HG03565 (cell line): ENCODE results near the gene LRRTM4.
A peak's percentile ranks its signal among the peaks of the same experiment; 100 is the strongest.

Experiments
- ATAC-seq: cut with Tn5 transposase; IDR thresholded peaks from one replicate; pipeline ENCODE4 v1.9.1; 2021; ENCODE audit warnings: mild to moderate bottlenecking, moderate library complexity; ENCODE audit not compliant: unreplicated experiment

The LRRTM4 gene

DNA sequence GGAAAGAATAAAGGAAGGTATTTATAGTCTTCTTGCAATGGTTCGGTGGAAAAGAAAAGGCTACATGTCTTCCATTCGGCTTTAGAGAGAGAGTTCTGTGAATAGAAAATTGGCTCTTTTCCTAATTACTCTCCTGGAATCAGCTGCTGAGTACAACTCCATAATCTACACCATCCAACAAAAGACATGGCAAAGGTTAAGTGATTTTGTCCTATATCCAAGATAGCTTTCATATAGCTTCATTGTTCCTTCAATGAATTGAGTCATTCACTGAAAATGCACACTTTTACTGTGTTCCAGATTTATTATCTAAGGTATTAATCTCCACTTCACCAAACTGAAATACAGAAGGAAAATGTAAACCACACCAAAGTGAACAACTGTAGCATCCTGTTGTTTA lies 514.5 kb downstream of the LRRTM4 start:
- ATAC-seq, result no peak

DNA sequence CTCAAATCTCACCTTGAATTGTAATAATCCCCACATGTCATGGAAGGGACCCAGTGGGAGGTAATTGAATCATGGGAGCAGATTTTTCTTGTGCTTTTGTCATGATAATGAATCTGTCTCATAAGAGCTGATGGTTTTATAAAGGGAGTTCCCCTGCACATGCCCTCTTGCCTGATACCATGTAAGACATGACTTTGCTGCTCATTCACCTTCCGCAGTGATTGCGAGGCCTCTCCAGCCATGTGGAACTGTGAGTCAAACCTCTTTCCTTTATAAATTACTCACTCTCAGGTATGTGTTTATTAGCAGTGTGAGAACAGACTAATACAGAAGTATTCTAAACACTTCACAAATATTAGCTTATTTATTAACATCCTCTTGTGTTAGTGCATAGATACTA lies 516.7 kb downstream of the LRRTM4 start:
- no peak for ATAC-seq

GRCh38 chr2:77001895-77002294 lies 520.3 kb downstream of the LRRTM4 start:
- no peak for ATAC-seq

GRCh38 chr2:76998704-76999103 lies 523.5 kb downstream of the LRRTM4 start:
- no peak for ATAC-seq

GRCh38 chr2:76998152-76998551 lies 524.0 kb downstream of the LRRTM4 start:
- no peak for ATAC-seq

- no peak for ATAC-seq
Measured at GRCh38 chr2:76997296-76997695, 524.9 kb downstream of the LRRTM4 start.

GRCh38 chr2:76985387-76986136 lies 536.6 kb downstream of the LRRTM4 start:
- no peak for ATAC-seq

DNA sequence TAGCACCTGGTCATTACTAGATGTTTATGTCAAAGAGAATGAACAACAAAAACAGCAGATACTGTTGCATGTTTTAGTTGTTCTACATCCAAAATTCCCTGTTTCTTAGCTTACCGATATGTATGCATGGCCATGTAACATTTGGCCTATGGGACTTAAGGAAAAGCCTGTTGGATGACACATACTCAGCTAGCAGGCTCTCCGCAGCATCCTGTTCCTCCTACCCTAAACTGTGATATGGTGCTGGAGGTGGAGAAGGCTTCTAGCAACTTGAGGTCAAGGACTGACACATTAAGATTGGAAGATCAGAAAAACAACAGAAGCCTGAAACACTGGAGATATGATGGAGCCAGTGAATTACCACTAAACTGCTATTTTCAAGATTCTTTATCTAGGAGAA lies 537.8 kb downstream of the LRRTM4 start:
- no peak for ATAC-seq

- ATAC-seq, result no peak
Measured at GRCh38 chr2:76980067-76980787, 541.9 kb downstream of the LRRTM4 start.

DNA sequence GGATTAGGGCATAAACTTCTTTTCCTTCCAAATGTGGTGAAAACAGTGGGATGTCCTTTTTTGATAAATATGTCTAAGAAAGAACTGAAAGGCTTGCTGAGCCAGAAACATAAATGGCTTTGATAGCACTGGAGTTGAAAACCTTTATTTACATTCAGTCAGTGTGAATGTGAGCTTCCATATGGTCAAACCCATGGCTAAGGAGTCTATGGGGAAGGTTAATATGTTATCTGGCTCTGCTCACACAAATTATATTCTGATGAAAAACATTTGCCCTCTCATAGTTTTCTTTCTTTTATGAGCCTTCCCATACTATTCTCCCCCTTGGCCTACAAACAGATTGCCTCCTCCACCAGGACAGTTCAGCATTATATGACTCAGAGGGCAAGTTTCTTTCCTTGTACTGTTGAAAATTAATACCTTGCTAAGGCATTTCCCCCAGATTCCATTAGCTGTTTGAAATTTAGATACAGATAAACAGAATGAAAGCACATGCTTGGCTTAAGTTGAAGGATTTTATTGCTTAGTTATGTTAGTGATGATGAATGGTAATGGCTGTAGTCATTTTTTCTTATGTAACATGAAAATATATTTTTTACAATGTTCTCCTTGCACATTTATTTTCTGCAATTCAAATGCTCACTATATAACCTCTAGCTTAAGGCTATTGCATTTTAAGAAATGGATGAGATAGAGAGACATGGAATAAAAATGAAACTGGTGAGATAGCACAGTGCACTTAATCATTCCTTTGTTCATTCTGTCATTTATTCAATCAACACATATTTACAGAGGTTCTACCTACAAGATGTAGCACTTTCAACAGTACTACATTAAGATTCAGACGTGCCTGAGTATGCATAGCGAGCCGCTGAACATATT lies 544.1 kb downstream of the LRRTM4 start:
- no peak for ATAC-seq

DNA sequence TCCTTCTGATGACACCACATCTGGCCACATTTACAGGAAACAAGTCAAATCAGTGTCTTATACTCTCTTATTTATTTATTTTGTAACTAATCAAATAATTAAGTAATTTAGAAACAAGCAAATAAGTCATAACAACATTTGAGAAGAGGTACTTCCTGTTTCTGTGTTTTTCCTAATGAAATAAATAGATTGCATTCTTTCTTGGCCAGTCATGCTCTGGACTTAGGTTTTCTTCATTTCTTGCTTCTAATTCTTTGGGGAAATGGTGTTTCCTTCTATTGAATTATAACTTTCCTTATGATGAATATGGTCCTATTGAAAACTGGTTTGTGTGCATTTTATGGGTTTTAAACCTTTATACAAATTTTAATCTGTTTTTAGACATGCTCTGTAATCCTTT lies 546.4 kb downstream of the LRRTM4 start:
- no peak for ATAC-seq

DNA sequence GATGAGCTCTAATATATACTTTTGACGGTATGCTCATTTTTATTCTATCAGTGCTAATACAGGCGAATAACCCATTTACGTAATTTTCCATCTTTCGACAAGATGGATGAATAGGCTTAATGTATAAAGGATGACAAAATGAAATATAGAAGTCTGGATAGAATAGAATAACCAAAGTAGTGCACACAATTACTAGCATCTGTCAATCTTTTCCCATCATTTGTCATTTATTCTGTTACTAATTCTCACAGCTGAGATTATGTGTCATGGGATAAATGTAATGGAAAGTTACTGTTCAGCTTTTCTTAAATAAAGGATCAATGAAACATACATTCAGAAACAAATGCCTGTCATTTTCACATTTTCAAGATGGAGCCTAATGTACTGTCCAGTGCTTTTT lies 548.6 kb downstream of the LRRTM4 start:
- no peak for ATAC-seq

- no peak for ATAC-seq
Measured at GRCh38 chr2:76965772-76966171, 556.4 kb downstream of the LRRTM4 start.

- ATAC-seq, result no peak
Measured at GRCh38 chr2:76958749-76959148, 563.4 kb downstream of the LRRTM4 start.

GRCh38 chr2:76953733-76954347 lies 568.3 kb downstream of the LRRTM4 start:
- peak; percentile 84 for ATAC-seq

- ATAC-seq, result no peak
Measured at GRCh38 chr2:76946631-76947145, 575.5 kb downstream of the LRRTM4 start.

DNA sequence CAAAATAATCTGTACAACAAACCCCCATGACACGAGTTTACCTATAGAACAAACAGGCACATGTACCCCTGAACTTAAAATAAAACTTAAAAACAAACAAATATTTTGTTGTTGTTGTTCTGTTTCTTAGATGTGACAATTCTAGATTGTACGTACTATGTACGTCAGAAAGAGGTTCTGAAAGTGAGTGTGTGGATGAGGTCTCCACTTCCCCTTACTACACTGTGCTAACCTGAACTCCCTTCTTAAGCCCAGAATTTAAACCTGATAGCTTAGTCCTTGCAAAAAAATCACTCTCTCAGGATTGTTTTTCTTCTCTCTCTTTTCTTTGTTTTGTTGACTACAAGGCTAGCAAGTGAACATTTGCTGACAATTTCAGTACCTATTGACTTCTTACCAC lies 581.6 kb downstream of the LRRTM4 start:
- ATAC-seq, result no peak

DNA sequence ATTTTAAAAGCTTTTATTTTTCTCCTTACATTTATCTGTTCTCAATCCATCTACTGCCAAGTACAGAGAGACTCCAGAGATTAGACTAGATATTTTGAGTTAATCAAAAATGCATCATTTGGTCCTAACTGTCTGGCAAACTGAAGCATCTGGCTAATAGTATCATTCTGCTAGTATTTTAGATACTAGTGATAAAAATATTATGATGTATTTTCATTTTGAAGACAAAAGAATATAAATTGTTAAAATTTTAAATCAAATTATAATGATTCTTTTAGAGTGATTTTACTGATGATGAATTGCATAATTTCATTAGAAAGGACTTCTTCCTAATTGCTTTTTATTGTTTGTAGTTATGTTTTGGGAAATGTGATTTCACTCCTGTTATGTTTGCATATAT lies 584.0 kb downstream of the LRRTM4 start:
- ATAC-seq, result no peak

- ATAC-seq, result no peak
Measured at GRCh38 chr2:76932550-76932949, 589.6 kb downstream of the LRRTM4 start.

- ATAC-seq, result no peak
Measured at GRCh38 chr2:76930056-76930744, 592.0 kb downstream of the LRRTM4 start.
